ENCODE data around the gene HSPB9. TPM values are rescaled to one million over a fixed set of nuclear protein-coding genes. Genes with fewer than 3 reads are reported as not detected.

Gene HSPB9
- not detected in 5 replicates for total RNA-seq (2022; extraction: Qiagen RNA extraction; ENCODE audit: low read depth)

GRCh38 chr17:42122371-42123303 is at the start of gene HSPB9:
Gene HSPB9, plus strand, starts transcription at chr17:42122804. Its CDS starts 47 bp downstream, at chr17:42122851.

GRCh38 chr17:42097691-42098631 is 24.6 kb upstream of the HSPB9 start, which contains the start of gene ZNF385C:
Gene ZNF385C, minus strand, starts transcription at chr17:42098473. Its CDS starts 35,417 bp downstream, at chr17:42063056.

GRCh38 chr17:42112552-42113176 is 9.9 kb upstream of the HSPB9 start, which contains the start of gene DHX58:
Gene DHX58, minus strand, starts transcription at chr17:42112714. Its CDS starts 822 bp downstream, at chr17:42111892.

GRCh38 chr17:42120770-42121769 is 1.5 kb upstream of the HSPB9 start, which contains the start of gene KAT2A:
Gene KAT2A, minus strand, starts transcription at chr17:42121367. Its CDS starts 63 bp downstream, at chr17:42121304.

Other genes starting within 250 kb of the HSPB9 start
- gene ACLY, start 203.9 kb upstream of the HSPB9 start, total RNA-seq (2022; extraction: Qiagen RNA extraction; ENCODE audit: low read depth): 244 to 299 TPM (median 293 TPM) in 5 replicates
- 1.2 to 1.7 TPM (median 1.6 TPM) in 5 replicates for gene ODAD4, start 192.2 kb upstream of the HSPB9 start, total RNA-seq (2022; extraction: Qiagen RNA extraction; ENCODE audit: low read depth)
- gene CNP, start 156.0 kb upstream of the HSPB9 start, total RNA-seq (2022; extraction: Qiagen RNA extraction; ENCODE audit: low read depth): 54.4 to 72.8 TPM (median 69.7 TPM) in 5 replicates
- gene DNAJC7, start 105.4 kb upstream of the HSPB9 start, total RNA-seq (2022; extraction: Qiagen RNA extraction; ENCODE audit: low read depth): 119 to 139 TPM (median 130 TPM) in 5 replicates
- 43.8 to 50.6 TPM (median 46.6 TPM) in 5 replicates for gene NKIRAS2, start 102.7 kb upstream of the HSPB9 start, total RNA-seq (2022; extraction: Qiagen RNA extraction; ENCODE audit: low read depth)
- 0.59 to 0.90 TPM (median 0.74 TPM) in 5 replicates for gene C17orf113, start 72.2 kb upstream of the HSPB9 start, total RNA-seq (2022; extraction: Qiagen RNA extraction; ENCODE audit: low read depth)
- gene ZNF385C, start 24.3 kb upstream of the HSPB9 start, total RNA-seq (2022; extraction: Qiagen RNA extraction; ENCODE audit: low read depth): 0.19 to 0.51 TPM (median 0.27 TPM) in 5 replicates
- 0.31 to 0.62 TPM (median 0.50 TPM) in 5 replicates for gene DHX58, start 10.1 kb upstream of the HSPB9 start, total RNA-seq (2022; extraction: Qiagen RNA extraction; ENCODE audit: low read depth)
- gene KAT2A, start 1.4 kb upstream of the HSPB9 start, total RNA-seq (2022; extraction: Qiagen RNA extraction; ENCODE audit: low read depth): 34.9 to 53.3 TPM (median 48.7 TPM) in 5 replicates
- gene RAB5C, start 32.2 kb downstream of the HSPB9 start, total RNA-seq (2022; extraction: Qiagen RNA extraction; ENCODE audit: low read depth): 222 to 281 TPM (median 259 TPM) in 5 replicates
- 0.24 to 0.65 TPM (median 0.42 TPM) in 5 replicates for gene KCNH4, start 58.3 kb downstream of the HSPB9 start, total RNA-seq (2022; extraction: Qiagen RNA extraction; ENCODE audit: low read depth)
- gene HCRT, start 62.6 kb downstream of the HSPB9 start, total RNA-seq (2022; extraction: Qiagen RNA extraction; ENCODE audit: low read depth): 0.34 TPM in 1 of 5 replicates, not detected in the others
- gene GHDC, start 71.7 kb downstream of the HSPB9 start, total RNA-seq (2022; extraction: Qiagen RNA extraction; ENCODE audit: low read depth): 15.2 to 22.6 TPM (median 19.1 TPM) in 5 replicates
- 21.0 to 28.8 TPM (median 26.4 TPM) in 5 replicates for gene STAT5B, start 153.6 kb downstream of the HSPB9 start, total RNA-seq (2022; extraction: Qiagen RNA extraction; ENCODE audit: low read depth)
- gene STAT5A, start 165.7 kb downstream of the HSPB9 start, total RNA-seq (2022; extraction: Qiagen RNA extraction; ENCODE audit: low read depth): 4.7 to 7.6 TPM (median 5.6 TPM) in 5 replicates

All from A549 treated with RU486 at 1 μM for 4 hours (cell line).